ENCODE results near the gene CCDC30.

DNA sequence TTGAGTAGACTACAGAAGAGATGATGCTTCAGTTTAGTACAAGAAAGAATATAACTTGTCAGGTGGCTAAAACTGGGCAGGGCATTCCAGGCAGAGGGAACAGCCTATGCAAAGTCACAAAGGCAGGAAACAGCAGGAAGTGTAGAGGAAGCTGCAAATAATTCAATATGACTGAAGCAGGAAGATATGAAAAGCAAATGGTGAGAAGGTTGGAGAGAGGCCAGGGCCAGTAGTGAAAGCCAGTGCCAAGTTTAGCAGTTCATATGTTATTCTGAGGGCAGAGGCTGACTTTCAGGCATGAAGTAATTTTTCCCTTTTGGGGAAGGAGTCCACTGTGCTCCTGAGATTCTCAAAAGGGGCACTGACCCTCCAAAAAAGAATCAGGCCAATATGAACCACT is 211.1 kb downstream of the CCDC30 start:
- TF ChIP-seq ZNF274 (IDR thresholded peaks at IDR 0.05; ENCODE audit: low read depth, low read length) (no peak), YY1 (IDR thresholded peaks at IDR 0.05; ENCODE audit: insufficient read depth, insufficient read length) (no peak)

All from NT2/D1 (cell line).